Spleen (tissue), 7 donors: ENCODE results near the gene FBXO11.

Source experiments
- POLR2A ChIP-seq, 3 donors: fragments of 450-650 bp; IDR thresholded peaks; one replicate each; pipeline ENCODE4 v1.5.1; 2017; ENCODE audit warnings: antibody characterized with exemption in 3 of 3, mild to moderate bottlenecking in 1 of 3
- TF ChIP-seq, protein P1 (sequence below), 11 experiments: fragments of 200-600 bp in 7 of 11; fragments of 450-650 bp in 4 of 11; sonication (generic) in 4 of 11; IDR thresholded peaks in 8 of 11; conservative IDR thresholded peaks in 3 of 11; 1 replicate in 7 of 11; 2 replicates in 4 of 11; pipeline versions ENCODE4 v1.4.0 to v1.8.0; 2016 to 2021; ENCODE audit warnings: antibody characterized with exemption in 11 of 11, inconsistent platforms in 4 of 11, mild to moderate bottlenecking in 1 of 11
- donor health status: DM: no; HTN: no; CAD: no; lungs with moderate emphysema.
- donor health status: DM: no; HTN: no; CAD: no.
- donor health status: DM: no; HTN: no; CAD: no.

DNA sequence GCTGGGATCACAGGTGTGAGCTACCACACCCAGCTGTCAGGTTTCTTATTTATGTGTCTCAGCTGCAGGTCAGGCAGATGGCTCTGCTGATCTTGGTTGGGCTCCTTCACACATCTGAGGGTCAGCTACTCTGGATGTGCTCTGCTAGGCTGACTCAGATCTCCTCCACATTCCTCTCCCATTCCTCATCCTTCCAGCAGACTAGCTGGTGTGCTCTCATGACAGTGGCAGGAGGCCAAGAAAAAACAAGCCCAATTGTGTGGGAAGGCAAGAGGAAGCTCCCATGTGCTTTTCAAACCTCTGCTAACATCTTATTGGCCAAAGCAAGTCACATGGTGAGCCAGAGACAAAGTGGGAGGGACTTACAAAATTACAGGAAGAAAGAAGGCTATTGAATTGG lies 135.1 kb downstream of the FBXO11 start:
- TF ChIP-seq, protein P1, sequence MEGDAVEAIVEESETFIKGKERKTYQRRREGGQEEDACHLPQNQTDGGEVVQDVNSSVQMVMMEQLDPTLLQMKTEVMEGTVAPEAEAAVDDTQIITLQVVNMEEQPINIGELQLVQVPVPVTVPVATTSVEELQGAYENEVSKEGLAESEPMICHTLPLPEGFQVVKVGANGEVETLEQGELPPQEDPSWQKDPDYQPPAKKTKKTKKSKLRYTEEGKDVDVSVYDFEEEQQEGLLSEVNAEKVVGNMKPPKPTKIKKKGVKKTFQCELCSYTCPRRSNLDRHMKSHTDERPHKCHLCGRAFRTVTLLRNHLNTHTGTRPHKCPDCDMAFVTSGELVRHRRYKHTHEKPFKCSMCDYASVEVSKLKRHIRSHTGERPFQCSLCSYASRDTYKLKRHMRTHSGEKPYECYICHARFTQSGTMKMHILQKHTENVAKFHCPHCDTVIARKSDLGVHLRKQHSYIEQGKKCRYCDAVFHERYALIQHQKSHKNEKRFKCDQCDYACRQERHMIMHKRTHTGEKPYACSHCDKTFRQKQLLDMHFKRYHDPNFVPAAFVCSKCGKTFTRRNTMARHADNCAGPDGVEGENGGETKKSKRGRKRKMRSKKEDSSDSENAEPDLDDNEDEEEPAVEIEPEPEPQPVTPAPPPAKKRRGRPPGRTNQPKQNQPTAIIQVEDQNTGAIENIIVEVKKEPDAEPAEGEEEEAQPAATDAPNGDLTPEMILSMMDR (IDR thresholded peaks at IDR 0.05 in 8 of 11, conservative IDR thresholded peaks at IDR 0.05 in 3 of 11) = no peak
- TF ChIP-seq POLR2A (IDR thresholded peaks at IDR 0.05) = no peak
